Measurements from ENCODE around the gene SET.

SET gene

DNA sequence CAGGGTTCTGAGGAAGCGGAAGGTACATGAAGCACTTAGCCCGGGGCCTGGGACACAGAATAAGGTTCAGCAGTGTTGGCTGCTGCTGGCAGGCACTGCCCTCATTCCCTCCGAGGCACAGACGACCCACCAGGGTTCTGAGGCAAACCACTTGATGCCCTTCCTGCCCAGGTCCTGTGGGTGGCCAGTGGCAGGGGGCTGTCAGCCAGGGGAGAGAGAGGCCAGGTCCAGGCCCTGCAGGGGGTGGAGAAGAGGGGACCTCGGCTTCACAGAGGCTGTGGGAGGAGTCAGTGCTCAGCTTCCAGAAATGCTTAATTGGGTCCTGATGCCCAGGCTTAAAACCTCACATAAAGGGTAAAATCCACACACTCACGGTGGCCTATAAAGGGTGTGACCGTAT lies 39.3 kb downstream of the SET start:
- no peak for DNase-seq (ENCODE audit: low read depth in 2 of 2, low spot score in 1 of 2)

DNA sequence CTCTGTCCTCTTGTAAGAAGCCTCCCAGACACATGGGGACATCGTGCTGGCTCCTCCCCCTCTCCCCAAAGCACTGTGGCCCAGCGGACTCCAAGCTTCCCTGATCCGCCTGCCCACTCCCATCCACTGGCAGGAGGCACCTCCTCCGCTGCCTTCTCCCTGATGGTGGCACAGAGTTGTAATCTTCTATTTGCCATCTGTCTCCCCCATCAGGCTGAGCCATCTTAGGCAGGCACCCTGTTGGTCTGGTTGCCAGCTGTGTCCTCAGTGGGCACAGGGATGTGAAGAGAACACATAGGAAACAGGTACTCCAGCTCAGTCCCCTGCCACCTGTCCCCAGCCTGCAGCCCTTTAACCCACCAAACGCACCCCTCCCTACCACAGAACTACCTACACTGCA lies 40.3 kb downstream of the SET start:
- DNase-seq (ENCODE audit: low read depth in 2 of 2, low spot score in 1 of 2), result no peak

- no peak for DNase-seq (ENCODE audit: low read depth in 2 of 2, low spot score in 1 of 2)
Observed at GRCh38 chr9:128729766-128730517, 40.9 kb downstream of the SET start.

DNA sequence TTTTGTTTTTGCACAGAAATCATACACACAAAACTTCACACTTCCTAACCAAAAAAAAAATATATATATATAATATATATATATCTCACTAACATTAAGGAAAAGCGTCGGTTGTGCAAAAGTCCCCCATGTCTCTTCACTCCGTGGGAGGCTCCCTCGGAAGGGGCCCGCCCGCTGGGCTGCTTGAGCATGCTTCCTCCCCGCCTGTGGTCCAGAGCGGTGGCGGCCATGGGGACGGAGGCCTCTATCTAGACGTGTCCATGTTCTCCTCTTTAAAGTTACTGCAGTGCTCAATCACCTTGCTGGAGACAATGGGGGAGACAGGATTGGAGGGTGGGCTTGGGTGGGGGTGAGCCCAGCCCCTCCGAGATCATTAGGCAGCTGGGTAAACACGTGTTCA lies 42.1 kb downstream of the SET start:
- DNase-seq (ENCODE audit: low read depth in 2 of 2, low spot score in 1 of 2), result no peak

DNA sequence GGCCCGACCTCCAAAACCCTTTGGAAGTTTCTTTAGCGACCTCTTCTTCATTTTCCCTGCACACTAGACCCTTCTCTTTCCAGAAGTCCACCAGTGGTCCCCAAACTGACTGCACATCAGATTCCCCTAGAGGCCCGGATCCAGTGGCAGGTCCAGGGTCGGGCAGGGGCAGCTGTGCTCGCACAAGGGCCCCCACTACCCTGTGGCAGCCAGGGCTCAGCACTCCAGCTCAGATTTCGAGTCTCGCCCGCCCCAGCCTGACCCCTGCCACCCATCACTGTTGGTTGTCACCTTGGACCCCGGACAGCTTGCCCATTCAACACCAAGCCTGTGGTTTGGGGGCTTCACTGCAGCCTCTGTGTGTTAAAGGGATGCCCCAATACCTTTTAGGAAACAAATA lies 42.7 kb downstream of the SET start:
- DNase-seq (ENCODE audit: low read depth in 2 of 2, low spot score in 1 of 2), result no peak

DNA sequence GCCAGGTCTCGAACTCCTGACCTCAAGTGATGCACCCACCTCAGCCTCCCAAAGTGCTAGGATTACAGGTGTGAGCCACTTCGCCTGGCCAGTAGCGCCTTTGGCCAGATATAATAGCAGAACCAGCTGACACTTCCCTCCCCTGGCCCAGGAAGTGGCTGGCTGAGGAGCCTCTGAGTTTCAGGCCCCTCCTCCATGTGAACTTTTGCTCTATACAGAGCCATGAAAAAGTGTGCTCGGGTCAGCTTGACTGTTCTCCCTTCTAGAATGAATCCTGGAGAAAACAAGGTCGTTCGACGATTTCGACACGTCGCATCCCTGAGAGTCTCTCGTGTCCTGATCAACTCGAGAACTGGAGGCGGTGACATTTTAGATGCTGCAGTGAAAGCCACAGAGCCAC lies 43.6 kb downstream of the SET start:
- no peak for DNase-seq (ENCODE audit: low read depth in 2 of 2, low spot score in 1 of 2)

GRCh38 chr9:128733256-128733655 lies 44.2 kb downstream of the SET start:
- DNase-seq (ENCODE audit: low read depth in 2 of 2, low spot score in 1 of 2), result no peak

DNA sequence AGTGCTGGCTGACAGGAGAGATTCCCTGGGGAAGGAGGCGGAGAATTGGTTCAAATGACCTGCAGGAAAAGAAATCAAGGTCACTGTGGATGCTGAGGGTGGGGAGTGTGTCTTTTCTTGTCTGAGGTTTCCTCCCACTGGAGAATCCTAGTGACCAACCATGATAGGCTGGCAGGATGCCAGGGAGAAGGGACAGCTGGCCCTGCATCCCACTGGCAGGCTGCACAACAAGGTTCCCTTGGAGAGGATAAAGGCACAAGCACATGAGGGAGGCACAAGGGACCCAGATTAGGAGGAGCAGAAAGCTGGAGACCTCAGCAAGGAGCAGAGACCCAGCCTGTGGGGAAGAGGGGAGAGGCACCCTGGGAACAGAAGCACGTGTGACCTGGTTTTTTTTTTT lies 46.4 kb downstream of the SET start:
- no peak for DNase-seq (ENCODE audit: low read depth in 2 of 2, low spot score in 1 of 2)

- no peak for DNase-seq (ENCODE audit: low read depth in 2 of 2, low spot score in 1 of 2)
Observed at GRCh38 chr9:128742401-128742800, 53.4 kb downstream of the SET start.

- no peak for DNase-seq (ENCODE audit: low read depth in 2 of 2, low spot score in 1 of 2)
Observed at GRCh38 chr9:128743421-128743820, 54.4 kb downstream of the SET start.

Data from stimulated activated CD8-positive, alpha-beta memory T cell treated with anti-CD3 and anti-CD28 coated beads, Interleukin-4, amount 100 ng/mL, for 4 hours (primary cell).